OCI-LY1 (cell line): ENCODE data around the gene IL24.

Experiments
- EZH2 ChIP-seq: fragments of 200-600 bp; sonication (generic), shearing (Covaris generic); IDR thresholded peaks from 2 replicates; pipeline ENCODE4 v1.8.0; 2017; ENCODE audit warnings: borderline replicate concordance, mixed run types, mild to moderate bottlenecking, antibody characterized with exemption, low read length, moderate library complexity, mixed read lengths
- TF ChIP-seq, protein P1 (sequence below): fragments of 200-600 bp; sonication (generic), shearing (Covaris generic); IDR thresholded peaks from 2 replicates; pipeline ENCODE4 v1.5.1; 2017; ENCODE audit warnings: mild to moderate bottlenecking, antibody characterized with exemption, low read length, moderate library complexity, mixed read lengths

GRCh38 chr1:206883160-206883559 is 14.1 kb upstream of the IL24 start:
- TF ChIP-seq, protein P1, sequence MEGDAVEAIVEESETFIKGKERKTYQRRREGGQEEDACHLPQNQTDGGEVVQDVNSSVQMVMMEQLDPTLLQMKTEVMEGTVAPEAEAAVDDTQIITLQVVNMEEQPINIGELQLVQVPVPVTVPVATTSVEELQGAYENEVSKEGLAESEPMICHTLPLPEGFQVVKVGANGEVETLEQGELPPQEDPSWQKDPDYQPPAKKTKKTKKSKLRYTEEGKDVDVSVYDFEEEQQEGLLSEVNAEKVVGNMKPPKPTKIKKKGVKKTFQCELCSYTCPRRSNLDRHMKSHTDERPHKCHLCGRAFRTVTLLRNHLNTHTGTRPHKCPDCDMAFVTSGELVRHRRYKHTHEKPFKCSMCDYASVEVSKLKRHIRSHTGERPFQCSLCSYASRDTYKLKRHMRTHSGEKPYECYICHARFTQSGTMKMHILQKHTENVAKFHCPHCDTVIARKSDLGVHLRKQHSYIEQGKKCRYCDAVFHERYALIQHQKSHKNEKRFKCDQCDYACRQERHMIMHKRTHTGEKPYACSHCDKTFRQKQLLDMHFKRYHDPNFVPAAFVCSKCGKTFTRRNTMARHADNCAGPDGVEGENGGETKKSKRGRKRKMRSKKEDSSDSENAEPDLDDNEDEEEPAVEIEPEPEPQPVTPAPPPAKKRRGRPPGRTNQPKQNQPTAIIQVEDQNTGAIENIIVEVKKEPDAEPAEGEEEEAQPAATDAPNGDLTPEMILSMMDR, result no peak
- no peak for TF ChIP-seq EZH2
